ENCODE data around the gene METTL17. TPM values are rescaled to one million over a fixed set of nuclear protein-coding genes. Genes with fewer than 3 reads are reported as not detected.

METTL17 gene
- total and polyA plus RNA-seq, 2 of the 8 experiments (the other 6 are each of a cell fraction or from before 2014, with no cell fraction given) = 73.8 to 138 TPM

- Histone ChIP-seq H3K4ac (replicated peaks; ENCODE audit: insufficient read length, low read depth, low read length) (no peak overlapping the region), H3K27ac (ENCODE audit: low read depth, low read length) (no peak overlapping the region), H3K14ac (ENCODE audit: insufficient read length) (no peak overlapping the region), H2BK12ac (ENCODE audit: low read depth, low read length) (no peak overlapping the region), H3K18ac (ENCODE audit: extremely low read depth, low read length) (no peak overlapping the region), H3K36me3 (ENCODE audit: control insufficient read depth in 2 of 4, insufficient read depth in 4 of 4, low read length in 3 of 4) (peaks cover 15 to 24% (median 18%) of the 10 kb centered on the region in 4 experiments), H4K20me1 (replicated peaks in 1 of 2; ENCODE audit: control insufficient read depth in 1 of 2, insufficient read depth in 2 of 2, low read length in 2 of 2) (peaks cover 0 to 2% of the 10 kb centered on the region in 2 experiments), H3K79me1 (ENCODE audit: low read depth, low read length) (no peaks in the 10 kb centered on the region), H3K56ac (replicated peaks; ENCODE audit: insufficient read length, low read depth, low read length) (no peak overlapping the region), H4K5ac (ENCODE audit: insufficient read length, low read depth, low read length) (no peak overlapping the region), H3K9me3 (ENCODE audit: insufficient read depth in 2 of 2, low read depth in 1 of 2, low read length in 1 of 2) (no peaks in the 10 kb centered on the region), H2BK5ac (ENCODE audit: low read depth, low read length) (no peak overlapping the region), H2BK120ac (replicated peaks; ENCODE audit: low read depth, low read length) (no peak overlapping the region), H3K4me2 (ENCODE audit: insufficient read depth in 1 of 2, low read depth in 2 of 2, low read length in 2 of 2) (no peak overlapping the region), H3K4me3 (ENCODE audit: extremely low read depth in 1 of 4, insufficient read depth in 2 of 4, low read depth in 3 of 4, low read length in 4 of 4) (no peak overlapping the region), H2BK15ac (ENCODE audit: low read length) (0 out of 2 replicates have a peak overlapping the region, but pooled peaks have one; percentile 76), H3K9ac (replicated peaks in 1 of 4; ENCODE audit: extremely low read depth in 1 of 4, low read depth in 3 of 4, low read length in 3 of 4) (no peak overlapping the region), H3K4me1 (replicated peaks in 1 of 4; ENCODE audit: control insufficient read depth in 3 of 4, insufficient read depth in 4 of 4, low read length in 3 of 4) (peaks cover 2 to 6% (median 5%) of the 10 kb centered on the region in 4 experiments; a peak in 5 of 7 replicates), H2AK5ac (ENCODE audit: low read depth, low read length) (no peak overlapping the region), H2BK20ac (ENCODE audit: low read length) (no peak overlapping the region), H4K91ac (replicated peaks; ENCODE audit: insufficient read length, low read length) (no peak overlapping the region), H4K8ac (ENCODE audit: extremely low read depth, insufficient read depth, low read length) (no peak overlapping the region), H3K27me3 (replicated peaks in 1 of 4; ENCODE audit: control insufficient read depth in 3 of 4, extremely low read depth in 1 of 4, insufficient read depth in 3 of 4, low read length in 3 of 4) (no peaks in the 10 kb centered on the region), H3K79me2 (ENCODE audit: control insufficient read depth in 1 of 2, insufficient read depth in 2 of 2, low read length in 2 of 2) (no peaks in the 10 kb centered on the region), H3K23me2 (ENCODE audit: low read depth, low read length) (no peaks in the 10 kb centered on the region; the same call in 1 of the 2 replicates), H3K23ac (ENCODE audit: insufficient read length) (no peak overlapping the region), H2AFZ (ENCODE audit: low read length) (no peak overlapping the region)
- DNase-seq (ENCODE audit: low read depth in 1 of 2, low spot score in 2 of 2) = no peak
- ChIA-PET CTCF (ENCODE audit: partially characterized antibody) (interaction anchor here (0.8 to 10.6 kb wide), 9 partner anchors 8 to 308 kb away, joined by 3 to 117 read pairs (median 5); no protein-coding TSS in a partner anchor), POLR2A (ENCODE audit: partially characterized antibody) (interaction anchor here (1.1 to 2.1 kb wide), 2 partner anchors 15 to 93 kb away, joined by 3 to 6 read pairs; no protein-coding TSS in a partner anchor)
- no peak for FAIRE-seq
- WGBS, 2 experiments (ENCODE audit: extremely low coverage in 1 of 2, insufficient coverage in 1 of 2, insufficient read length in 1 of 2, insufficient replicate concordance in 2 of 2, low coverage in 1 of 2, low lambda C conversion rate in 2 of 2, missing lambda C conversion rate in 1 of 2) = 84% methylated on average over 4 of the region's 4 CpGs; no CpG with 5 or more reads in 1 of the 2 experiments
- TF ChIP-seq SRF (IDR thresholded peaks at IDR 0.05; ENCODE audit: low read depth, low read length) (no peak), CTCF (IDR thresholded peaks at IDR 0.05; ENCODE audit: control extremely low read depth in 1 of 3, insufficient read depth in 1 of 3, low read depth in 1 of 3, low read length in 3 of 3) (no peak), RFX5 (IDR thresholded peaks at IDR 0.05; ENCODE audit: borderline replicate concordance, low read depth, low read length) (no peak), CTBP2 (IDR thresholded peaks at IDR 0.05; ENCODE audit: borderline replicate concordance, insufficient read depth, insufficient read length, low read length) (no peak), ZNF274 (IDR thresholded peaks at IDR 0.05; ENCODE audit: borderline replicate concordance, extremely low read depth, low read length) (no peak), TAF7 (optimal IDR thresholded peaks at IDR 0.05; ENCODE audit: borderline replicate concordance, low read depth, low read length) (no peak), CBX8 (IDR thresholded peaks at IDR 0.05; ENCODE audit: borderline replicate concordance, low read depth, low read length) (no peak), GTF2F1 (IDR thresholded peaks at IDR 0.05; ENCODE audit: borderline replicate concordance, low read depth, low read length) (no peak), USF2 (IDR thresholded peaks at IDR 0.05; ENCODE audit: low read length) (no peak)
Observed at GRCh38 chr14:20999591-20999990, 9.8 kb downstream of the METTL17 start.
